ENCODE measurements around the gene MAMDC4.

- TF ChIP-seq POLR2A (IDR thresholded peaks at IDR 0.05; ENCODE audit: low read length), result no peak
- TF ChIP-seq GATA1 (IDR thresholded peaks at IDR 0.05; ENCODE audit: low read depth, low read length), result no peak
Observed at GRCh38 chr9:136868644-136869043, 16.5 kb downstream of the MAMDC4 start.

All from erythroblast (primary cell).